HepG2 (cell line): Measurements from ENCODE around the gene SIX5. TPM values are rescaled to one million over a fixed set of nuclear protein-coding genes. Genes with fewer than 3 reads are reported as not detected.
A peak's percentile ranks its signal among the peaks of the same experiment; 100 is the strongest.

Experiments
- ETV5 ChIP-seq: IDR thresholded peaks from 2 replicates; pipeline ENCODE4 v1.6.1; 2018; ENCODE audit warnings: missing biosample characterization, missing genetic modification reagents, inconsistent platforms, borderline replicate concordance
- HDAC2 ChIP-seq: sonication (generic); formaldehyde crosslinking; IDR thresholded peaks from 2 replicates; pipeline ENCODE4 v1.4.0; 2020; ENCODE audit warnings: missing genetic modification reagents
- ISL2 ChIP-seq: sonication (generic); formaldehyde crosslinking; IDR thresholded peaks from 2 replicates; pipeline ENCODE4 v1.5.0; 2020; ENCODE audit warnings: missing genetic modification reagents
- KLF9 ChIP-seq: IDR thresholded peaks from 2 replicates; pipeline ENCODE4 v1.6.1; 2016; ENCODE audit warnings: low read depth
- NKX3-1 ChIP-seq: sonication (generic); formaldehyde crosslinking; IDR thresholded peaks from 2 replicates; pipeline ENCODE4 v1.5.0; 2020; ENCODE audit warnings: missing genetic modification reagents
- NONO ChIP-seq, 2 experiments: fragments of 450-650 bp in 1 of 2; sonication (generic) in 1 of 2; formaldehyde crosslinking in 1 of 2; IDR thresholded peaks in 1 of 2; conservative IDR thresholded peaks in 1 of 2; 2 replicates each; pipeline versions ENCODE4 v1.6.1 to v1.8.0; 2017 to 2022; ENCODE audit warnings: mild to moderate bottlenecking in 1 of 2, missing genetic modification reagents in 1 of 2, moderate library complexity in 1 of 2
- SOX5 ChIP-seq: IDR thresholded peaks from 2 replicates; pipeline ENCODE4 v1.6.1; 2016; ENCODE audit warnings: borderline replicate concordance
- TBP ChIP-seq: sonication (generic); formaldehyde crosslinking; IDR thresholded peaks from 2 replicates; pipeline ENCODE4 v1.5.0; 2020; ENCODE audit warnings: missing genetic modification reagents
- TMF1 ChIP-seq: sonication (generic); formaldehyde crosslinking; IDR thresholded peaks from 2 replicates; pipeline ENCODE4 v1.8.1; 2022; ENCODE audit warnings: low read depth, missing genetic modification reagents
- ZNF205 ChIP-seq: IDR thresholded peaks from 2 replicates; pipeline ENCODE4 v1.6.1; 2018; ENCODE audit warnings: missing biosample characterization, missing genetic modification reagents
- ZNF317 ChIP-seq: sonication (generic); formaldehyde crosslinking; IDR thresholded peaks from 2 replicates; pipeline ENCODE4 v1.5.0; 2020; ENCODE audit warnings: mild to moderate bottlenecking, missing genetic modification reagents
- ZNF556 ChIP-seq: sonication (generic); formaldehyde crosslinking; IDR thresholded peaks from 2 replicates; pipeline ENCODE4 v1.4.0; 2020; ENCODE audit warnings: mild to moderate bottlenecking, missing genetic modification reagents, borderline replicate concordance
- ZNF572 ChIP-seq: sonication (generic); formaldehyde crosslinking; IDR thresholded peaks from 2 replicates; pipeline ENCODE4 v1.5.1; 2020; ENCODE audit warnings: mild to moderate bottlenecking, missing genetic modification reagents
- ZNF619 ChIP-seq: sonication (generic); formaldehyde crosslinking; IDR thresholded peaks from 2 replicates; pipeline ENCODE4 v1.4.0; 2020; ENCODE audit warnings: mild to moderate bottlenecking, missing genetic modification reagents
- ZSCAN9 ChIP-seq: IDR thresholded peaks from 2 replicates; pipeline ENCODE4 v1.6.1; 2016; ENCODE audit warnings: borderline replicate concordance
- polyA plus RNA-seq, 8 experiments: library from polyadenylated mRNA; depleted of rRNA in 3 of 8; stranded (reverse) in 7 of 8; unstranded in 1 of 8; fragments of >200 nt; fragmentation: Illumina TruSeq in 4 of 8; extraction: Trizol in 4 of 8; gene quantifications; 2 replicates each; pipeline versions ENCODE4 v1.2.1 to v1.2.3, GENCODE V29; 2011 to 2016; ENCODE audit warnings: low read depth in 4 of 8, missing spikeins in 1 of 8, mixed read lengths in 1 of 8; ENCODE audit not compliant: insufficient read depth in 1 of 8
- total RNA-seq, 5 experiments: library from RNA; depleted of rRNA; stranded (reverse); fragments of >200 nt; fragmentation: Illumina TruSeq; extraction: Trizol; gene quantifications; 2 replicates each; pipeline ENCODE4 v1.2.3, GENCODE V29; 2016; ENCODE audit warnings: low read depth in 1 of 5
- TF ChIP-seq, protein P1 (sequence below): sonication (generic); formaldehyde crosslinking; IDR thresholded peaks from 2 replicates; pipeline ENCODE4 v1.5.0; 2020; ENCODE audit warnings: missing genetic modification reagents, mild to moderate bottlenecking, borderline replicate concordance
- TF ChIP-seq, protein P2 (sequence below): sonication (generic); formaldehyde crosslinking; IDR thresholded peaks from 2 replicates; pipeline ENCODE4 v1.4.0; 2020; ENCODE audit warnings: missing genetic modification reagents
- TF ChIP-seq, protein P3 (sequence below), 2 experiments: sonication (generic) in 1 of 2; formaldehyde crosslinking in 1 of 2; IDR thresholded peaks; 2 replicates each; pipeline versions ENCODE4 v1.4.0 to v1.6.1; 2018 to 2020; ENCODE audit warnings: missing genetic modification reagents in 2 of 2, borderline replicate concordance in 1 of 2, low read depth in 1 of 2, mild to moderate bottlenecking in 1 of 2, missing biosample characterization in 1 of 2
- TF ChIP-seq, protein P4 (sequence below): sonication (generic); formaldehyde crosslinking; IDR thresholded peaks from 2 replicates; pipeline ENCODE4 v1.4.0; 2020; ENCODE audit warnings: missing genetic modification reagents
- TF ChIP-seq, protein P5 (sequence below): sonication (generic); formaldehyde crosslinking; IDR thresholded peaks from 2 replicates; pipeline ENCODE4 v1.8.0; 2022; ENCODE audit warnings: mild to moderate bottlenecking, missing genetic modification reagents, moderate library complexity

The SIX5 gene
- total and polyA plus RNA-seq, 2 of the 13 experiments (the other 11 are each of a cell fraction or from before 2014, with no cell fraction given), result 7.7 to 10.5 TPM

DNA sequence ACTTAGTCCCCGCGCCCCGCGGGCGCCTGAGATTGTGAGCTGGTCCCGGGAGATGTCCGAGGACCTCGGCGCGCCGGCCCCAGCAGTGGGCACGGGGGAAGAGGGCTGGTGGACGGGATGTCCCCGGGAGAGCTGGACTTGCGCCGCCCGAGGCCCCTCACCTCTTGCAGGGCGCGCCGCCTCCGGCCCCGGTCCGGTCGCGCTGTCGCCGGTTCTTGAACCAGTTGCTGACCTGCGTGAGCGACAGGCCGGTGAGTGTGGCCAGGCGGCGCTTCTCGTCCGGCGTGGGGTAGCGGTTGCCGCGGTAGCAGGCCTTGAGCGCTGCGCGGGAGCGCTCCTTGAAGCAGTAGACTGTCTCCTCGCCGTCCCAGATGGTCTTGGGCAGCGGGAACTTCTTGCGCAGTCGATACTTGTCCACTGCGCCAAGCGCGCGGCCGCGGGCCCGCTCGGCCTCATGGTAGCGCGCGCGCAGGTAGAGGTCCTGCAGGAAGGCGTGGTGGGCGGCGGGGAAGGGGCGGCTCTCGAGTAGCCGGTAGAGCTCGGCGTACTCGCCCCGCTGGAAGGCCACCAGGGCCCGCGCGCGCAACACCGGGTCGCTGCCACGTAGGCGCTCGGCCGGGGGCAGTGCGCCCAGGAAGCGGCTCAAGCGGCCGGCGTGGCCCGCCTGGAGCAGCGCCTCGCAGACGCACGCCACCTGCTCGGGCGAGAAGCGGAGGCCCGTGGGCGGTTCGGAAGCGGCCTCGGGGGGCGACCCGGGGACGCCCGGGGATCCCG lies 984 bp downstream of the SIX5 start (continued):
- TF ChIP-seq, protein P1, sequence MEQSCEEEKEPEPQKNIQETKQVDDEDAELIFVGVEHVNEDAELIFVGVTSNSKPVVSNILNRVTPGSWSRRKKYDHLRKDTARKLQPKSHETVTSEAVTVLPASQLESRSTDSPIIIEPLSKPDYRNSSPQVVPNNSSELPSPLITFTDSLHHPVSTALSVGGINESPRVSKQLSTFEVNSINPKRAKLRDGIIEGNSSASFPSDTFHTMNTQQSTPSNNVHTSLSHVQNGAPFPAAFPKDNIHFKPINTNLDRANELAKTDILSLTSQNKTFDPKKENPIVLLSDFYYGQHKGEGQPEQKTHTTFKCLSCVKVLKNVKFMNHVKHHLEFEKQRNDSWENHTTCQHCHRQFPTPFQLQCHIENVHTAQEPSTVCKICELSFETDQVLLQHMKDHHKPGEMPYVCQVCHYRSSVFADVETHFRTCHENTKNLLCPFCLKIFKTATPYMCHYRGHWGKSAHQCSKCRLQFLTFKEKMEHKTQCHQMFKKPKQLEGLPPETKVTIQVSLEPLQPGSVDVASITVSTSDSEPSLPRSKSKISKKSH (CRISPR knock-in tag), result no peak; the same call in 1 of the 2 replicates
- TF ChIP-seq ETV5 (no peak), HDAC2 (no peak; the same call in 1 of the 2 replicates), KLF9 (no peak), ZSCAN9 (CRISPR knock-in tag) (no peak), ZNF572 (no peak), NKX3-1 (CRISPR knock-in tag) (no peak), ZNF317 (CRISPR knock-in tag) (no peak), TMF1 (CRISPR knock-in tag) (no peak), SOX5 (CRISPR knock-in tag) (no peak; the same call in 1 of the 2 replicates), TBP (CRISPR knock-in tag) (no peak), ZNF619 (CRISPR knock-in tag) (no peak), NONO (IDR thresholded peaks at IDR 0.05) (no peak), NONO (CRISPR knock-in tag; conservative IDR thresholded peaks at IDR 0.05) (no peak), ZNF556 (CRISPR knock-in tag) (no peak), ISL2 (CRISPR knock-in tag) (peak; percentile 56; the same call in 1 of the 2 replicates), ZNF205 (no peak)
- TF ChIP-seq, protein P2, sequence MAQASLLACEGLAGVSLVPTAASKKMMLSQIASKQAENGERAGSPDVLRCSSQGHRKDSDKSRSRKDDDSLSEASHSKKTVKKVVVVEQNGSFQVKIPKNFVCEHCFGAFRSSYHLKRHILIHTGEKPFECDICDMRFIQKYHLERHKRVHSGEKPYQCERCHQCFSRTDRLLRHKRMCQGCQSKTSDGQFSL (CRISPR knock-in tag), result no peak
- TF ChIP-seq, protein P3, sequence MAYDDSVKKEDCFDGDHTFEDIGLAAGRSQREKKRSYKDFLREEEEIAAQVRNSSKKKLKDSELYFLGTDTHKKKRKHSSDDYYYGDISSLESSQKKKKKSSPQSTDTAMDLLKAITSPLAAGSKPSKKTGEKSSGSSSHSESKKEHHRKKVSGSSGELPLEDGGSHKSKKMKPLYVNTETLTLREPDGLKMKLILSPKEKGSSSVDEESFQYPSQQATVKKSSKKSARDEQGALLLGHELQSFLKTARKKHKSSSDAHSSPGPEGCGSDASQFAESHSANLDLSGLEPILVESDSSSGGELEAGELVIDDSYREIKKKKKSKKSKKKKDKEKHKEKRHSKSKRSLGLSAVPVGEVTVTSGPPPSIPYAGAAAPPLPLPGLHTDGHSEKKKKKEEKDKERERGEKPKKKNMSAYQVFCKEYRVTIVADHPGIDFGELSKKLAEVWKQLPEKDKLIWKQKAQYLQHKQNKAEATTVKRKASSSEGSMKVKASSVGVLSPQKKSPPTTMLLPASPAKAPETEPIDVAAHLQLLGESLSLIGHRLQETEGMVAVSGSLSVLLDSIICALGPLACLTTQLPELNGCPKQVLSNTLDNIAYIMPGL (CRISPR knock-in tag; IDR thresholded peaks at IDR 0.05; ENCODE audit: borderline replicate concordance in 1 of 2, low read depth in 1 of 2), result peak in 1 of 2 experiments; percentile 47; a peak in 3 of 4 replicates
- TF ChIP-seq, protein P4, sequence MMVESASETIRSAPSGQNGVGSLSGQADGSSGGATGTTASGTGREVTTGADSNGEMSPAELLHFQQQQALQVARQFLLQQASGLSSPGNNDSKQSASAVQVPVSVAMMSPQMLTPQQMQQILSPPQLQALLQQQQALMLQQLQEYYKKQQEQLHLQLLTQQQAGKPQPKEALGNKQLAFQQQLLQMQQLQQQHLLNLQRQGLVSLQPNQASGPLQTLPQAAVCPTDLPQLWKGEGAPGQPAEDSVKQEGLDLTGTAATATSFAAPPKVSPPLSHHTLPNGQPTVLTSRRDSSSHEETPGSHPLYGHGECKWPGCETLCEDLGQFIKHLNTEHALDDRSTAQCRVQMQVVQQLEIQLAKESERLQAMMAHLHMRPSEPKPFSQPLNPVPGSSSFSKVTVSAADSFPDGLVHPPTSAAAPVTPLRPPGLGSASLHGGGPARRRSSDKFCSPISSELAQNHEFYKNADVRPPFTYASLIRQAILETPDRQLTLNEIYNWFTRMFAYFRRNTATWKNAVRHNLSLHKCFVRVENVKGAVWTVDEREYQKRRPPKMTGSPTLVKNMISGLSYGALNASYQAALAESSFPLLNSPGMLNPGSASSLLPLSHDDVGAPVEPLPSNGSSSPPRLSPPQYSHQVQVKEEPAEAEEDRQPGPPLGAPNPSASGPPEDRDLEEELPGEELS (CRISPR knock-in tag), result no peak
- TF ChIP-seq, protein P5, sequence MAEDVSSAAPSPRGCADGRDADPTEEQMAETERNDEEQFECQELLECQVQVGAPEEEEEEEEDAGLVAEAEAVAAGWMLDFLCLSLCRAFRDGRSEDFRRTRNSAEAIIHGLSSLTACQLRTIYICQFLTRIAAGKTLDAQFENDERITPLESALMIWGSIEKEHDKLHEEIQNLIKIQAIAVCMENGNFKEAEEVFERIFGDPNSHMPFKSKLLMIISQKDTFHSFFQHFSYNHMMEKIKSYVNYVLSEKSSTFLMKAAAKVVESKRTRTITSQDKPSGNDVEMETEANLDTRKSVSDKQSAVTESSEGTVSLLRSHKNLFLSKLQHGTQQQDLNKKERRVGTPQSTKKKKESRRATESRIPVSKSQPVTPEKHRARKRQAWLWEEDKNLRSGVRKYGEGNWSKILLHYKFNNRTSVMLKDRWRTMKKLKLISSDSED (CRISPR knock-in tag), result peak; percentile 49; the same call in 1 of the 2 replicates
